Measurements from ENCODE around the gene PKN1.

DNA sequence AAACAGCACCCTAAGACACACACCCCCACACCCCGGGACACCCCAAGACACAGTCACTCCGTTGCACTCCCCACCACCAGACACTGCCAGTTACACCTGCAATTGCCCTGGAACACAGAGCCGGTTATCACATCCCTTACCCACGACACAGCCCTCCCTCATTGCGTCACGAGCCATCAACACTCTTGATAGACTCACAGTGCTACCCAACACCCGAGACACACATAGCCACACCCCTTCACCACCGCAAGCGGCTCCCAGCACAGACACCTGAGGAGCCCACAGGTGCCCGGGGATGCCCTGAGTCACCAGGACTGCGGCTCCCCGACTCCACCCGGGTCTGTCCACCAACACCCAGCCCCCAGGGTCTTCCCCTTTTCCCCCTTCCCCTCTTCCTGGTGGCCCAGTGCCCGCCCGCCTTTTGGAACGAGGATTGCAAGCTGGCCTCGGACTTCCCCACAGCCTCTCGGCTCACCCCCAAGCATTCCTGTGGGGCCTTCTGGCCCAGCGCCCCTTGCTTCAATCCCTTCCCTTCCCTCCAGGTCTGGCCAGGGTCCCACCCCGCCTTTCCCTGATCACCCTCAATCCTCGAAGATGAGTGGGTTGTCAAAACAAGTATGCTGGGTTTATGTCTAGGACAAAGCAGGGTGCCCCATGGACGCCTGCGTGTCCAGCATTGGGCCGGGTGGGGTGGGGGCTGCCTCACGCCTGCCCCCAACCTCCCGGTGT, 43.7 kb downstream of the PKN1 start:
- TF ChIP-seq RXRA (CRISPR knock-in tag; IDR thresholded peaks at IDR 0.05) (no peak), ELF4 (CRISPR knock-in tag; IDR thresholded peaks at IDR 0.05; ENCODE audit: borderline replicate concordance) (no peak), ATM (IDR thresholded peaks at IDR 0.05; ENCODE audit: borderline replicate concordance) (no peak), ZNF431 (CRISPR knock-in tag; IDR thresholded peaks at IDR 0.05; ENCODE audit: borderline replicate concordance, low read depth) (no peak), SIN3A (IDR thresholded peaks at IDR 0.05; ENCODE audit: borderline replicate concordance, low read depth, low read length) (no peak), EZH2 (conservative IDR thresholded peaks at IDR 0.05; ENCODE audit: low read depth, low read length) (no peak), SUZ12 (IDR thresholded peaks at IDR 0.05; ENCODE audit: low read depth, low read length) (no peak), TP53 (CRISPR knock-in tag; conservative IDR thresholded peaks at IDR 0.05) (no peak), ZSCAN29 (CRISPR knock-in tag; conservative IDR thresholded peaks at IDR 0.05) (no peak)
- TF ChIP-seq, protein P1, sequence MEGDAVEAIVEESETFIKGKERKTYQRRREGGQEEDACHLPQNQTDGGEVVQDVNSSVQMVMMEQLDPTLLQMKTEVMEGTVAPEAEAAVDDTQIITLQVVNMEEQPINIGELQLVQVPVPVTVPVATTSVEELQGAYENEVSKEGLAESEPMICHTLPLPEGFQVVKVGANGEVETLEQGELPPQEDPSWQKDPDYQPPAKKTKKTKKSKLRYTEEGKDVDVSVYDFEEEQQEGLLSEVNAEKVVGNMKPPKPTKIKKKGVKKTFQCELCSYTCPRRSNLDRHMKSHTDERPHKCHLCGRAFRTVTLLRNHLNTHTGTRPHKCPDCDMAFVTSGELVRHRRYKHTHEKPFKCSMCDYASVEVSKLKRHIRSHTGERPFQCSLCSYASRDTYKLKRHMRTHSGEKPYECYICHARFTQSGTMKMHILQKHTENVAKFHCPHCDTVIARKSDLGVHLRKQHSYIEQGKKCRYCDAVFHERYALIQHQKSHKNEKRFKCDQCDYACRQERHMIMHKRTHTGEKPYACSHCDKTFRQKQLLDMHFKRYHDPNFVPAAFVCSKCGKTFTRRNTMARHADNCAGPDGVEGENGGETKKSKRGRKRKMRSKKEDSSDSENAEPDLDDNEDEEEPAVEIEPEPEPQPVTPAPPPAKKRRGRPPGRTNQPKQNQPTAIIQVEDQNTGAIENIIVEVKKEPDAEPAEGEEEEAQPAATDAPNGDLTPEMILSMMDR (CRISPR knock-in tag; IDR thresholded peaks at IDR 0.05): no peak

All from HepG2 (cell line).